ENCODE measurements around the gene HHAT.

Gene HHAT

GRCh38 chr1:210446479-210446878 lies 117.8 kb downstream of the HHAT start:
- no peak for DNase-seq

- no peak for DNase-seq
Measured at GRCh38 chr1:210447456-210448057, 118.9 kb downstream of the HHAT start.

- DNase-seq = no peak
Measured at GRCh38 chr1:210448297-210448892, 119.7 kb downstream of the HHAT start.

- DNase-seq = no peak
Measured at GRCh38 chr1:210455840-210456603, 127.3 kb downstream of the HHAT start.

- no peak for DNase-seq
Measured at GRCh38 chr1:210456731-210457255, 128.1 kb downstream of the HHAT start.

- DNase-seq = no peak
Measured at GRCh38 chr1:210457568-210457967, 128.9 kb downstream of the HHAT start.

GRCh38 chr1:210464519-210465039 lies 135.9 kb downstream of the HHAT start:
- DNase-seq = no peak

GRCh38 chr1:210465150-210465549 lies 136.4 kb downstream of the HHAT start:
- DNase-seq = no peak

- no peak for DNase-seq
Measured at GRCh38 chr1:210467440-210468043, 138.8 kb downstream of the HHAT start.

GRCh38 chr1:210469441-210469840 lies 140.7 kb downstream of the HHAT start:
- no peak for DNase-seq

GRCh38 chr1:210475321-210475720 lies 146.6 kb downstream of the HHAT start:
- no peak for DNase-seq

- no peak for DNase-seq
Measured at GRCh38 chr1:210475806-210476205, 147.1 kb downstream of the HHAT start.

GRCh38 chr1:210476730-210477129 lies 148.0 kb downstream of the HHAT start:
- no peak for DNase-seq

GRCh38 chr1:210477328-210477924 lies 148.7 kb downstream of the HHAT start:
- no peak for DNase-seq

- DNase-seq = no peak
Measured at GRCh38 chr1:210478820-210479219, 150.1 kb downstream of the HHAT start.

- DNase-seq = no peak
Measured at GRCh38 chr1:210482491-210482890, 153.8 kb downstream of the HHAT start.

- no peak for DNase-seq
Measured at GRCh38 chr1:210482945-210483617, 154.4 kb downstream of the HHAT start.

GRCh38 chr1:210483821-210484220 lies 155.1 kb downstream of the HHAT start:
- no peak for DNase-seq

GRCh38 chr1:210487021-210487420 lies 158.3 kb downstream of the HHAT start:
- no peak for DNase-seq

GRCh38 chr1:210489491-210489890 lies 160.8 kb downstream of the HHAT start:
- no peak for DNase-seq

GRCh38 chr1:210490781-210491180 lies 162.1 kb downstream of the HHAT start:
- no peak for DNase-seq

GRCh38 chr1:210496063-210496462 lies 167.4 kb downstream of the HHAT start:
- DNase-seq = no peak

All from NK-92 treated with Interleukin-12 subunit alpha and Interleukin-12 subunit beta, amount 100 ng/mL, for 24 hours (cell line).